GM18499 (cell line): ENCODE data around the gene BCL3.

Experiments
- ATAC-seq: cut with Tn5 transposase; IDR thresholded peaks from one replicate; pipeline ENCODE4 v1.9.1; 2021; ENCODE audit warnings: moderate number of reproducible peaks; ENCODE audit not compliant: insufficient read depth, unreplicated experiment

Gene BCL3

DNA sequence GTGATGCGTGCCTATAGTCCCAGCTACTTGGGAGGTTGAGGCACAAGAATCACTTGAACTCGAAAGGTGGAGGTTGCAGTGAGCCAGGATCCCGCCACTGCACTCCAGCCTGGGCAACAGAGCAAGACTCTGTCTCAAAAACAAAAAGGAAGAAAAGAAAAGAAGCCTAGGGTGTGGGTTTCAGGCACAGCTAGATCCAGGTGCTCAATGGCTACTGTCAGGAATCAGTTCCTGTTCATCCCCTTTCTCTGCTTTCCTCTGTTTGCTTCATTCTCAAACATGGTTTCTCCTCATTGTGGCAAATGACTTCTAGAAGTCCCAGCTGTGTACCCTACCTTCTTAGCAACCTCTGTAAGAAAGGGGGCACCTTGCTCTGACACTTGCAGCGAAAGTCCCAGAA, 35.0 kb downstream of the BCL3 start:
- ATAC-seq = no peak

DNA sequence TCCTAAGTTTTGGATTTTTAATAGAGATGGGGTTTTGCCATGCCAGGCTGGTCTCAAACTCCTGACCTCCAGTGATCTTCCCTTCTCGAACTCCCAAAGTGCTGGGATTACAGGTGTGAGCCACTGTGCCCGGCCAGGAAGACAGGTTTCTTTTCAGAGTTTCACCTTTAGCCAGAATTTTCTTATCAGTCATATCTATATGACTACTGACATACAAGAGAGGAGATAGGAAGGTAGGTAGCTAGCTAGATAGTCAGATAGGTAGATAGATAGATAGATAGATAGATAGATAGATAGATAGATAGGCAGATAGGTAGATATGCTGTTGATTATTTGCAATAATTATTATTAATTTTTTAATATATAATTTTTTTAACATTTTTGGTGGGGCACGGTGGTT, 36.8 kb downstream of the BCL3 start:
- ATAC-seq = no peak

DNA sequence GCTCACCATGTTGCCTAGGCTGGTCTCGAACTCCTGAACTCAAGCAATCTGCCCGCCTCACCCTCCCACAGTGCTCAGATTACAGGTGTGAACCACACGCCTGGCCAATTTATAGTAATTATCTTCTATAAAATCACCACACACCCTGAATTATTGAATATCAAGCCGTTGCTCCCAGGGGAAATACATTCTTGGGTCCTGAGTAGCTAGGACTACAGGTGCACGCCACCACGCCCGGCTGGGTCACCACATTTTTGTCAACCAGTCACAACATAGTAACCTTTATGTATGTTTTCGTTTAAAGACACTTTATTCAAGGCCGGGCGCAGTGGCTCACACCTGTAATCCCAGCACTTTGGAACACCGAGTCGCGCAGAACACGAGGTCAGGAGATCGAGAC, 37.5 kb downstream of the BCL3 start:
- ATAC-seq = no peak

DNA sequence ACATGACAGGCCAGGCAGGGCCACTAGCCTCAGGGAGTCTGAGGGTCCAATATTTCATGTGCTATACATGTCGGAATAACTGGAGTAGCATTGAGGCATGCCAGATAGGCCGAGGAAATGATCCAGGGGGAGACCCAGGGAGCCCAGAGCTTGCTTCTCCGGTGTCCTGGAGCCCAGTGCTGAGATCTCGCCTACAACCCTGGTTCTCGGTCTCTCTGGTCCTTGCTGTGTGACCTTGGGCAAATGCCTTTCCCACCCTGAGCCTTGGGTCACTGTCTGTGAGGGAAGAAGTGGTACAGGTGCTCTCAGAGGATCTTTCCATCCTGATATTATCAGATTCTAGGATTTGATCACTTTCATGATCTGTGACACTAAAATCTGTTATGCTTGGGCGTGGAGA, 40.5 kb downstream of the BCL3 start:
- no peak for ATAC-seq

DNA sequence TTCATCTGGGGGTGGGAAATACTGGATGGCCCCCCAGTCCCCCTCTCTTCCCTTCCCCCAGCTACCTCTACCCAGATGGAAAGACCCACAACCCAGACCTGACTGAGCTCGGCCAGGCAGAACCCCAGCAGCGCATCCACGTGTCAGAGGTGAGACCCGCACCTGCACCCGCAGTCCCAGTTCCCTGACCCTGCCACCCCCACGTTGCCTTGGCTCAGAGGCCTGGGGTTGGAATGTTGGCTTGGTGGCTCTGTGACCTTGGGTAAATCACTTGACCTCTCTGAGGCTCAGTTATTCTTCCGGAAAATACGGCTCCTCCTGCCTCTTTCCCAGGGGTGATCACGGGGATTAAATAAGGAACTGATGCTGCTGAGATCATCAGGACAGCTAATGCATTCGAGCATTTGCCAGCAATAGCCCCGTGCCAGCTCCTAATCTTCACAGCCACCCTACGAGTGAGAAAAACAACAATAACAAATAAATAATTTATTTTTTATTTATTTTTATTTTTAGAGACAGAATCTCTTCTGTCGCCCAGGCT, 41.5 kb downstream of the BCL3 start:
- no peak for ATAC-seq

DNA sequence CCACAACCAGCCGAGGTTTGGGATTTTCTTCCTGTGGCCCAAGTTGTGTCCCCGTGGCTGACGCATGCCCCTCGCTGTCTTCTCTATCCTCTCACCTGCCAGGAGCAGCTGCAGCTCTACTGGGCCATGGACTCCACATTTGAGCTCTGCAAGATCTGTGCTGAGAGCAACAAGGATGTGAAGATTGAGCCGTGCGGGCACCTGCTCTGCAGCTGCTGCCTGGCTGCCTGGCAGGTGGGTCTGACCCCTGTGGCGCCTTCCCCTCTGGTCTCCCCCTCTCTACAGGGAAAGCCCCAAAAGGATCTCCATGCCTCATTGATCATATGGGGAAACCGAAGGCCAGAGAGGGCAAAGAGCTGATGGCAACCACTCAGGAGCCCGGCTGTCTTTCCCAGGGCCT, 43.8 kb downstream of the BCL3 start:
- ATAC-seq = no peak

DNA sequence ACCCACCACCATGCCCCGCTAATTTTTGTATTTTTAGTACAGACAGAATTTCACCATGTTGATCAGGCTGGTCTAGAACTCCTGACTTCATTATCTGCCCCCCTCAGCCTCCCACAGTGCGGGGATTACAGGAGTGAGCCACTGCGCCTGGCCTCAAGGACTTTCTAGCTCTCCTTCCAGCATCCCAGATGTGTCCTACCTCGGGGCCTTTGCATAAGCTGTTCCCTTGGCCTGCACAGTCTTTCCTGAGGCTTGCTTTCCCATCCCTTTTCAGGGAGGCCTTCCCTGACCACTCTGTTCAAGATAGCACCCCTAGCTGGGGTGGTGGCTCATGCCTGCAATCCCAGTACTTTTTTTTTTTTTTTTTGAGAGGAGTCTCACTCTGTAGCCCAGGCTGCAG, 46.1 kb downstream of the BCL3 start:
- ATAC-seq = no peak

DNA sequence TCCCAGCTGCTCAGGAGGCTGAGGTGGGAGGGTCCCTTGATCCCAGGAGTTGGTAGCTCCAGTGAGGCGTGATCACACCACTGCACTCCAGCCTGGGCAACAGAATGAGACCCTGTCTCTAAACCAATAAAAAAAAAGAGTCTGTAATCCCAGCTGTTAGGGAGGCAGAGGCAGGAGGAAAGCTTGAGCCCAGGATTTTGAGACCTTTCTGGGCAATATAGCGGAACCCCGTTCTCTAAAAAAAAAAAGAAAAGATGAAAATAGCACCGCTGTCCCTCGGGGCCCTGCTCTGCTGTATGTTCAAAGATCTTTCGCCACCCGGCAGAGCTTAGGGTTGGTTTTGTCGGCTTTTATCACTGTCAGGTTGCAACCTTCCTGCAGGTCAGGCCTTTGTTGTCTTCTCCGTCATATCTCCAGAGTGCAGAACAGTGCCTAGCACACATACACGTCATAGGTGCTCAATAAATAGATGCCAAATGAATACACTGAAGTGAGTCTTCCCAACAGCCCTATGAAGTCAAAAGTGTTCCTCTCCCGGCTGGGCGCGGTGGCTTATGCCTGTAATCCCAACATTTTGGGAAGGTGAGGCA, 47.0 kb downstream of the BCL3 start:
- no peak for ATAC-seq

DNA sequence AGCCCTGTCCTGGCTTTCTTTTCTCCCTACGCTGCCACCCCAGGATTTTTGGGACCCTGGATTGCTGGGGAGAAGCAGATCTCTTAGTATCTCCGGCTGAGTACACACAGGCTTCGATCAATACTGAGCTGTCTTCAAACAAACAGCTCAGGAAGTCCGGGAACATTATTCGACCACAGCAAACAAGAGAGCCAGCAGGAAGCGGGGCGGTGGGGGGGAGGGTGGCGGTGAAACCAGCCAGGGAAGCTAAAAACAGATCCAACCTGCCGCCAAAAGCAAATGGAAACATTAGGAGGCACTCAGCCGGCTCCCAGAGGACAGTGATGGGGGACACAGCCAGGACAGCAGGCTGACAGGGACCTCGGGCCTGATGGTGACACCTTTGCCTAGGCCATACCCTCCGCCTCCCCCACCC, 48.2 kb downstream of the BCL3 start:
- no peak for ATAC-seq

DNA sequence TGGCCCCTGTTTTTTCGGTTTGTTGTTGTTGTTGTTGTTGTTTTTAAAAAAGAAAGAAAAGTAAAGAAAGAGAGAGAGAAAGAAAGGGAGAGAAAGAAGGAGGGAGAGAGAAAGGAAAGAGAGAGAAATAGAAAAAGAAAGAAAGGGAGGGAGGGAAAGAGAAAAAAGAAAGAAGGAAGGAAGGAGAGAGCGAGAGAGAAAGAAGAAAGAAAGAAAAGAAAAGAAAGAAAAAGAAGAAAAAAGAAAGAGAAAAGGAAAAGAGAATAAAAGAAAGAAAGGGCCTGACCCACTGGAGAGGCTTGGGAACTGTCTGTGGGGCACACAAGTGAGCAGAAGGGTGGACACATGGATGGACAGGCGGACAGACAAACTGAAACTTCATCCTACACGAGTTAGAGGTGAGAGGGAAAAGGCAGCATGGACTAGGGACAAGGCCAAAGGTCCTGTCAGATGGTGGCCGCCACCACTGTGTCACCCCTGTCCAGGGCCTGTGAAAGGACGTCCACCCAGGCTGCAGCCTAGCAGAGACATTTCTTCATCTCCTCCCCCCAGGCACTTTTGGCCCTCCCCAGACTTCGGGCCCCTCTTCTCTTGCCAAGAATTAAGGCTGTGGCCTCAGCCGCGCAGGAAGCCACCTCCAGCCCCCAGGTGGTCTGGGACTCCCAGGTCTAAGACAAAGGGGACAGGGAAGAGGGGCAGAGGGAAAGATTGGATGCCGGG, 51.3 kb downstream of the BCL3 start:
- ATAC-seq = no peak

DNA sequence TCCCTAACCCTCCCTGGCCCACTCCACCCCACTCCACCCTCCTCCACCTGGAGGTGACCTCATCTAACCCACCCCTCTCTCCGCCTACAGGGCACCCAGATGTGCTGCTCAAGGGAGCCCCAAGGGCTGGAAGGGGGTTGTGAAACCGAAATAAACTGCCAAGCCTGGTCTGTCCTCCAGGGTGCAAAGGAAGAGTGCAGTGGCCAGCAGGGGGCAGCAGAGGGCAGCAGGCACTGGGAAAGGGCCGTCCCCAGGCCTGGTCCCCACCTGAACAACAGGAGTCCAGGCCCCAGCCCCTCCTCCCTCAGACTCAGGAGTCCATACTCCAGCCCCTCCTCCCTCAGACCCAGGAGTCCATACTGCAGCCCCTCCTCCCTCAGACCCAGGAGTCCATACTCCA, 52.0 kb downstream of the BCL3 start:
- no peak for ATAC-seq

DNA sequence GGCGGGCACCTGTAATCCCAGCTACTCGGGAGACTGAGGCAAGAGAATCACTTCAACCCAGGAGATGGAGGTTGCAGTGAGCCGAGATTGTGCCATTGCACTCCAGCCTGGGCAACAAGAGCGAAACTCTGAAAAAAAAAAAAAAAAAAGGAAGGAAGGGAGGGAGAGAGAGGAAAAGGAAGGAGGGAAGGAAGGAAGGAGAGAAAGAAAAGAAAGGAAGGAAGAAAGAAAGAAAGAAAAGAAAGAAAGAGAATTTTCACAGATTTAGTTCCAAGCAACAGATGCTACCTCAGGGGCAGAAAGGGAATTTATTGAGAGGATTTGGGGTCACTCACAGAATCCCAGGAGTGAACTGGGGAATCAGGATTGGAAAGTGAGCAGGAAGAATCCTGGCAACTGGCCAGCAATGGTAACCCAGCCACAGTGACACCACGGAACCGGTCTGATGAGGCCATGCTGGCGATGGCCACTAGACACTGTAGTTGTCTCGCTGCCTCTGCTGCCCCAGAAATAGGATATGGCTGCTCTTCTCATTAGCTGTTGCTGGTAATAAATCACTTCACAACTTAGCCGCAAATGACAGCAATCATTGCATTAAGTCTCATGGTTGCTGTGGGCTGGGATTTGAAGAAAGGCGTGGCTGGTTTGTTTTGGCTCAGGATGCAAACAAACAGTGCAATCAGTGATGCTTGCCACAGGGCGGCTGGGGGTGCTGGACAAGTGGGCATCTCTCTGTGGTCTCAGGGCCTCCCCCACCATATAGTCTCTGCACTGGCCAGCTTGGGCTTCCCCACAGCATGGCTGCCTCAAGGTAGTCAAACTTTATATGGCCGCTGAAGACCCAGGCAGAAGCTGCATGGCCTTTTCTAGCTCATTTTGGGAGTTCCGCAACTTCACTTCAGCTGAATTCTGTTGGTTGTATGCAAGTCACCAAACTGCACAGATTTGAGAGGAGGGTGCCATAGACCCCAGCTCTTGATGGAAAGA, 55.2 kb downstream of the BCL3 start:
- ATAC-seq = no peak

DNA sequence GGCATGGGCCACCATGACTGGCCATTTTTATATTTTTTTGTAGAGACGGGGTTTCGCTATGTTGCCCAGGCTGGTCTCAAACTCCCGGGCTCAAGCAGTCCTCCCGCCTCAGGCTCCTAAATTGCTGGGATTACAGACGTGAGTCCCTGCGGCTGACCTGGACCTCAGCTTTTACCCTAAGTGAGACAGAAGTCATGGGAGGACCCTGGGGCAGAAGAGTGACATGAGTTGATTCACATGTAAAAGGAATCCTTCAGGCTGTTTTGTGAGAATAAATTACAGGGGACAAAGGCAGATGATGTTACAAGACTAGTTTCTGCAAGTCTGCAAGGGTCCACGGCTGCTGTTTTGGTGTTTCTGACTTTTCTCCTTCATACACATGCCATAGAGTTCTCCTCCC, 57.8 kb downstream of the BCL3 start:
- ATAC-seq = no peak

DNA sequence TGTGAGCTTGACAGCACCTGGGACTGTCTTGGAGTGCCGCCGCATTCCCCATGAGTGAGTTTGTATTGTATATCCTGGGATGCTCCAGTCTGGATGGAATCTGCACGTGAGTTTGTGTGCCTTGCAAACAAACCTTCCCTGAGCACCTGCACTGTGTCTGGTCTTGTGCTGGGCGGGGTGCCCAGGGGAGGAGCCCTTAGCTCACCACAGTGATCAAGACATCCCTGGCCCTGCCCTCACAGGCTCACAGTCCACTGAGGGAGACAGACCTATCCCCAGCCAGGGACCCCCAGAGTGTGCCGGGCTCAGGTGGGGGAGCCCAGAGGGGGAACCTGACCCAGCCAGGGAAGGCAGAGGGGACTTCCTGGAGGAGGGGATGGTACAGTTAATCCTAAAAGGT, 58.7 kb downstream of the BCL3 start:
- ATAC-seq = no peak

DNA sequence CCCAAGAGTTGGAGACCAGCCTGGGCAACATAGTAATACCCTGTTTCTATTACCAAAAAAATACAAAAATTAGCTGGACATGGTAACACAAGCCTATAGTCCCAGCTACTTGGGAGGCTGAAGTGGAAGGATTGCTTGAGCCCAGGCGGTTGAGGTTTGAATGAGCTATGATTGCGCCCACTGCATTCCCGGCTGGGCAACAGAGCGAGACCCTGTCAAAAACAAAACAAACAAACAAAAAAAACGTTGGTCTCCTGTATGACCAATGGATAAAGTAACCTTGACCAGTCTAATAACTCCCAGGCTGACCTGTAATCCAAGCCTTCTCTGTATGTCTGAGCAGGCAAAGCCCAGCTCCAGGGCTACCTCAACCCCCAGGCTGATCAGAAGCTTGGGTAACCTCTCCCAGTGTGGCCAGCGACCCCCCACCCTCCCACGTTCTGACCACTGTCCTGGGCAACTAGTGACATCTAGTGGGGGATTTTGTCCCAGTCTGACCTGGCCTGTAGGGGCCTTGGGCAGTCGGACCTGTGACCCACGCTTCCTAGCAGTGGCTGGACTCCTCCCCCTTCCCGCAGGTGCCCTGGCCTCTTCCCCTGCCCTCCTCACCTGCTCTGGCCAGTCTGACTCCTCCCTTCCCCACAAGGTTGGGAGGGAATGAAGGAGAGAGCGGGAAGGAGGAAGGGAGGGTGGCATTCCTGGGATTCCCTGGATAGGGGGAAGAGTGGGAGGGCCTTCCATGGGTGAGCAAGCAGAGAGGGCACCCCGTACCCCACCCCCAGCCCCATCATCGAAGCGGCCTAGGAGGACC, 59.3 kb downstream of the BCL3 start:
- ATAC-seq = no peak

DNA sequence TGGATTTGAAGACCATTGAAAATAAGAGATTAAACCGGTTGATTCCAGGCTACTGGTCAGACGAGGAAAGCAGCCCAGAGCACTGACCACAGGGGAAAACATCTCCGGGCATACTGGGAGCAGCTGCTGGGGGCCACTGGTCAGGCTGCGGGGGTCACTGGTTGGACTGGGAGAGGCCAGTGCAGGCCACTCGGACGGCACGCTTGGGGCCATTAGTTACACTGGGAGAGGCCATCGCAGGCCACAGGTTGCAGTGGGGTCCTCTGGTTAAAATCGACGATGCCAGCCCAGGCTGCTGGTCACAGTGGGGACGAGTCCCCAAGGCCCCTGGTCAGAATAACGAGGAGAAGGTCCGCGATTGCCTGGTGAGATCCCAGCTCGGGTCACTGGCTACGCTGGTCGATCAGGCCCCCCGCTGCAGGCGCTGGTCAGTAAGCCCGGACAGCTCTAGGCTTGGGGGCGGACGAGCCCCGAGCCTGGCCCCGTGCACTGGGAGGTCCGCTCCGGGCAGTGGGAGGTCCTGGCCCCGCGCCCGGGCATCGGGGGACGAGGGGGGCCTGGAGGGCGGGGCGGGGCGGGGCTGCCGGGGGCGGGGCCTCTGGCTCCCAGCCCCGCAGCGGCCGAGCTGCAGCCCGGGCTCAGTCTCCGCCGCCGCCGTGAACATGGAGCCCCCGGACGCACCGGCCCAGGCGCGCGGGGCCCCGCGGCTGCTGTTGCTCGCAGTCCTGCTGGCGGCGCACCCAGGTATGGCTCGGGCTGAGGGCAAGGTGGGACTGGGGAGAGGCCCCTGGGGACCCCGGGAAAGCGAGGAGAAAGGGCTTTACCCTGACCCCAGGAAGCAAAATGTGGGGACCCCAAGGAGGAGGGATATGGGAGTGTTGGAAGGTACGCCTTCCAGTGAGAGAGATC, 60.2 kb downstream of the BCL3 start, which contains the start of gene BCAM:
Gene BCAM, plus strand, starts transcription at position 641 of the 909 bp plus-strand sequence. Its CDS starts 22 bp downstream, at position 663.
- no peak for ATAC-seq
